Adrenal gland (tissue), 5 donors: ENCODE data around the gene PDRG1.

Source experiments
- CTCF ChIP-seq, 6 experiments: fragments of 450-650 bp in 4 of 6; fragments of 200-600 bp in 2 of 6; sonication (generic) in 1 of 6; IDR thresholded peaks; 1 replicate in 5 of 6; 2 replicates in 1 of 6; pipeline versions ENCODE4 v1.5.1 to v1.8.0; 2016 to 2021; ENCODE audit warnings: antibody characterized with exemption in 6 of 6, mild to moderate bottlenecking in 2 of 6, moderate library complexity in 1 of 6
- POLR2A ChIP-seq, 2 donors: fragments of 450-650 bp; IDR thresholded peaks; one replicate each; pipeline ENCODE4 v1.6.1; 2017; ENCODE audit warnings: antibody characterized with exemption in 2 of 2, mild to moderate bottlenecking in 2 of 2, moderate library complexity in 1 of 2
- donor health status: DM: no; HTN: no; CAD: no.

GRCh38 chr20:31972471-31973021 is 20.7 kb upstream of the PDRG1 start:
- no peak for TF ChIP-seq CTCF (IDR thresholded peaks at IDR 0.05)
- no peak for TF ChIP-seq POLR2A (IDR thresholded peaks at IDR 0.05)
